Measurements from ENCODE around the gene BRWD1. TPM values are rescaled to one million over a fixed set of nuclear protein-coding genes. Genes with fewer than 3 reads are reported as not detected.
"Not testable (repeated sequence)": the region's sequence is repeated elsewhere in the genome, so short reads cannot be mapped to it uniquely, and the experiment has no call there.

Gene BRWD1
- total RNA-seq, 4 donors from 2014 or later = 64.8 to 99.9 (median 86.9) TPM

GRCh38 chr21:39232861-39233291, 80.6 kb downstream of the BRWD1 start:
- TF ChIP-seq CTCF (IDR thresholded peaks at IDR 0.05) (no peak), POLR2A (IDR thresholded peaks at IDR 0.05) (no peak)
- H3K9me3 ChIP-seq = no peaks in the 10 kb centered on the region
- H3K27ac ChIP-seq = no peak overlapping the region
- H3K4me1 ChIP-seq = no peaks in the 10 kb centered on the region
- DNase-seq = no peak
- H3K36me3 ChIP-seq = peaks cover 0 to 82% (median 0%) of the 10 kb centered on the region in 3 donors
- no peaks in the 10 kb centered on the region for H3K27me3 ChIP-seq
- no peak overlapping the region for H3K4me3 ChIP-seq

- no peaks in the 10 kb centered on the region for H3K9me3 ChIP-seq
- DNase-seq = no peak
- no peaks in the 10 kb centered on the region for H3K4me1 ChIP-seq
- TF ChIP-seq CTCF (IDR thresholded peaks at IDR 0.05) (no peak), POLR2A (IDR thresholded peaks at IDR 0.05) (no peak)
- no peak overlapping the region for H3K4me3 ChIP-seq
- peaks cover 0 to 66% (median 0%) of the 10 kb centered on the region in 3 donors for H3K36me3 ChIP-seq
- H3K27me3 ChIP-seq = no peaks in the 10 kb centered on the region
- H3K27ac ChIP-seq = no peak overlapping the region
These were observed 88.5 kb downstream of the BRWD1 start for GRCh38 chr21:39224930-39225329.

- Histone ChIP-seq H3K4me3 (no peak overlapping the region), H3K9me3 (no peaks in the 10 kb centered on the region), H3K36me3 (peaks cover 0 to 64% (median 0%) of the 10 kb centered on the region in 3 donors), H3K27ac (no peak overlapping the region), H3K4me1 (no peaks in the 10 kb centered on the region), H3K27me3 (no peaks in the 10 kb centered on the region)
- DNase-seq = no peak
- TF ChIP-seq POLR2A (IDR thresholded peaks at IDR 0.05) = no peak
- no peak for TF ChIP-seq CTCF (IDR thresholded peaks at IDR 0.05)
These were observed 91.4 kb downstream of the BRWD1 start for GRCh38 chr21:39221997-39222486.

- peaks cover 0 to 58% (median 0%) of the 10 kb centered on the region in 3 donors for H3K36me3 ChIP-seq
- H3K9me3 ChIP-seq = no peaks in the 10 kb centered on the region
- no peaks in the 10 kb centered on the region for H3K4me1 ChIP-seq
- H3K4me3 ChIP-seq = no peak overlapping the region
- no peak for DNase-seq
- TF ChIP-seq CTCF (IDR thresholded peaks at IDR 0.05) (no peak), POLR2A (IDR thresholded peaks at IDR 0.05) (no peak)
- no peaks in the 10 kb centered on the region for H3K27me3 ChIP-seq
- H3K27ac ChIP-seq = no peak overlapping the region
These were observed 92.0 kb downstream of the BRWD1 start for GRCh38 chr21:39221282-39221996.

GRCh38 chr21:39220875-39221274, 92.6 kb downstream of the BRWD1 start:
- H3K27me3 ChIP-seq, H3K4me3 ChIP-seq, H3K27ac ChIP-seq, DNase-seq, H3K9me3 ChIP-seq, H3K4me1 ChIP-seq: not testable (repeated sequence)
- H3K36me3 ChIP-seq = peaks cover 0 to 57% (median 0%) of the 10 kb centered on the region in 3 donors

GRCh38 chr21:39220150-39220549, 93.3 kb downstream of the BRWD1 start:
- no peaks in the 10 kb centered on the region for H3K4me1 ChIP-seq
- no peak for DNase-seq
- H3K9me3 ChIP-seq = no peaks in the 10 kb centered on the region
- peaks cover 0 to 64% (median 0%) of the 10 kb centered on the region in 3 donors for H3K36me3 ChIP-seq
- H3K4me3 ChIP-seq = no peak overlapping the region
- H3K27me3 ChIP-seq = no peaks in the 10 kb centered on the region
- H3K27ac ChIP-seq = no peak overlapping the region
- TF ChIP-seq POLR2A (IDR thresholded peaks at IDR 0.05) = no peak
- no peak for TF ChIP-seq CTCF (IDR thresholded peaks at IDR 0.05)
